Measurements from ENCODE around the gene TSSC4.

Gene TSSC4

DNA sequence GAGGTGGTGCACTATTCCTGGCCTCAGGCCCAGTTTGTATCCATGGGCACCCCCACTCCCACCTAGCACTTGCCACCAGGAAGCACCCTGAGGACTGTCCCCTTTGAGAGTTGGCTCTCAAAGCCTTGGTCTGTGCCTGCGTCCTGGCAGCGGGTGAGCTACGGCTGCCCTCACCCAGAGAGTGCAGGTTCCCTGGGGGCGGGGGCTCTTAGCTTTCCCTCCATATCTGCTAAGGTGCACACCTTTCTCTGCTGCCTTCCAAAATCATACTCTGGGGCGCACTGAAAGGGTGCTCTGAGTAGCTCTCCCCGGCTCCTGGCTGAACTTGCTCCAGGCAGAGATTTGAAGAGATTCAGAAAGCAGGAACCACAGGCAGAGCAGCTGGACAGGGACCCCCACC, 51.4 kb downstream of the TSSC4 start:
- no peaks in the 10 kb centered on the region for H3K27me3 ChIP-seq (ENCODE audit: insufficient read depth, low read depth)
- H3K79me2 ChIP-seq (ENCODE audit: insufficient read depth, low read depth) = peaks cover under 1% of the 10 kb centered on the region; the same call in 1 of the 2 replicates
- no peak overlapping the region for H3K27ac ChIP-seq
- H3K4me1 ChIP-seq (ENCODE audit: low read depth, poor library complexity, severe bottlenecking) = peaks cover 7% of the 10 kb centered on the region
- no peaks in the 10 kb centered on the region for H4K20me1 ChIP-seq (ENCODE audit: insufficient read depth)
- H3K36me3 ChIP-seq (ENCODE audit: insufficient read depth) = no peaks in the 10 kb centered on the region
- no peak overlapping the region for H3K4me2 ChIP-seq
- H3K4me3 ChIP-seq (IDR thresholded peaks at IDR 0.05; ENCODE audit: insufficient read depth, low read depth, low read length) = no peak overlapping the region
- no peak overlapping the region for H3K9ac ChIP-seq
- TF ChIP-seq CTCF (conservative IDR thresholded peaks at IDR 0.05; ENCODE audit: low read depth, low read length) = no peak
- no peak overlapping the region for H2AFZ ChIP-seq (ENCODE audit: low read depth)

DNA sequence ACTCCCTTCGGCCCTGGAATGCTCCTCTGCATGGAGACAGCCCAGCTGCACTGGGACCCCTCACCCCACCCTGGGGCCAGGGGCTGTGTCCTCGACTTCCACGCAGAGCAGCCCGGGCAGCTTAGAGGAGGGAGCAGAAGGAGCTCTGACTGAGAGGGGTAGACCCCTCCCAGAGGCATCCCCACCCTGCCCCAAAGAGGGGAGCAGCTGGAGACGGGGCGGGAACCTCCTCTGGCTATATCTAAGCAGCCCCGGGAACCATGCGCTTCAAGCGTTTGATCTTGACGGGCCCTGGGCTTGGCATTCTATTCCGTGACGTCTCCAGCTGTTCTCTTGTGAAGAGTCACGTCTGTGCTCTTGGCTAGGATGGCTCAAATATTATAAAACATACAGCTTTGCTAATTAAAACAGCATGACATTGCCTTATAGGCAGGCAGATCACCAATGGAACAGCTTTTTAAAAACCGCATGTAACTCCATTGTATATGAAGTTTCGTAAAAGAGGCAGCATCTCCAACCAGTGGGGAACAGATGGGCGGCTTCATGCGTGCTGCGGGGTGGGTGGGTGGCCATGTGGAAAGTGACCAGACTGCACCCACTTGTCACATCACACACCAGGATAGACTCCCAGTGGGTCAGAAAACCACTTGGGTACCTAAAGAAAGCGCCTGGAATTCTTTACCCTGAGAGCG, 51.9 kb downstream of the TSSC4 start:
- Histone ChIP-seq H3K4me3 (IDR thresholded peaks at IDR 0.05; ENCODE audit: insufficient read depth, low read depth, low read length) (no peak overlapping the region), H3K79me2 (ENCODE audit: insufficient read depth, low read depth) (no peaks in the 10 kb centered on the region), H3K27ac (no peak overlapping the region), H3K4me2 (no peak overlapping the region), H4K20me1 (ENCODE audit: insufficient read depth) (no peaks in the 10 kb centered on the region), H3K27me3 (ENCODE audit: insufficient read depth, low read depth) (no peaks in the 10 kb centered on the region), H3K36me3 (ENCODE audit: insufficient read depth) (no peaks in the 10 kb centered on the region), H3K4me1 (ENCODE audit: low read depth, poor library complexity, severe bottlenecking) (peaks cover 4% of the 10 kb centered on the region), H2AFZ (ENCODE audit: low read depth) (no peak overlapping the region), H3K9ac (no peak overlapping the region)
- no peak for TF ChIP-seq CTCF (conservative IDR thresholded peaks at IDR 0.05; ENCODE audit: low read depth, low read length)

DNA sequence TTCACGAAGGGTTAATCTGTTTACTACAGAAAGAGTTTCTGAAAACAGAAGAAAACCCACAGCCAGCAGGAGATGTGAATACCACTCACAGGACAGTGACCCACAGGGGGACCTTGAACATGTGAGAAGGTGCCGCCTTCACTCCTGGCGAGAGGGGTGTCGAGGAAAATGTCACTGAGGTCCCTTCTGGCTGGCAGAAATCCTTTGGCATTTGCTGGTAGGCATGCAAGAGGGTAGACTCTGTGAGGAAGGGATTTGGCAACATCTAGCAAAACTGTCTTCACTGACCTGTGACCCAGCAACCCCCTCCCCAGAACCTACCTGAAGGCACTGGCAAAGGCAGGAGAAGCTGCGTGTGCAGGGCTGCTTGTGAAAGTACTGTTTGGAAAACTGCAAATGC, 52.9 kb downstream of the TSSC4 start:
- no peaks in the 10 kb centered on the region for H3K27me3 ChIP-seq (ENCODE audit: insufficient read depth, low read depth)
- peaks cover 12% of the 10 kb centered on the region for H3K4me1 ChIP-seq (ENCODE audit: low read depth, poor library complexity, severe bottlenecking)
- no peak overlapping the region for H2AFZ ChIP-seq (ENCODE audit: low read depth)
- H3K36me3 ChIP-seq (ENCODE audit: insufficient read depth) = no peaks in the 10 kb centered on the region
- no peak overlapping the region for H3K4me2 ChIP-seq
- no peak overlapping the region for H3K9ac ChIP-seq
- H4K20me1 ChIP-seq (ENCODE audit: insufficient read depth) = no peaks in the 10 kb centered on the region
- no peaks in the 10 kb centered on the region for H3K79me2 ChIP-seq (ENCODE audit: insufficient read depth, low read depth)
- H3K4me3 ChIP-seq (IDR thresholded peaks at IDR 0.05; ENCODE audit: insufficient read depth, low read depth, low read length) = no peak overlapping the region
- TF ChIP-seq CTCF (conservative IDR thresholded peaks at IDR 0.05; ENCODE audit: low read depth, low read length) = no peak
- no peak overlapping the region for H3K27ac ChIP-seq
